Liver (tissue), 9 donors: ENCODE results near the gene MGAT5. TPM values are rescaled to one million over a fixed set of nuclear protein-coding genes. Genes with fewer than 3 reads are reported as not detected.

Experiments
- DNase-seq: peaks from one replicate; pipeline ENCODE4 v3.0.0-alpha.2; 2017; ENCODE audit warnings: low spot score
- H3K27ac ChIP-seq, 2 donors: one replicate each; pipeline ENCODE4 v1.7.0; 2013; ENCODE audit warnings: inconsistent platforms in 2 of 2, low read length in 2 of 2, control low read depth in 1 of 2, low read depth in 1 of 2, mild to moderate bottlenecking in 1 of 2
- H3K27me3 ChIP-seq, 4 donors: one replicate each; pipeline versions ENCODE4 v1.6.1 to v1.7.0; 2013; ENCODE audit warnings: low read length in 3 of 4, inconsistent platforms in 1 of 4, mild to moderate bottlenecking in 1 of 4, moderate library complexity in 1 of 4; ENCODE audit not compliant: control insufficient read depth in 4 of 4, insufficient read depth in 4 of 4
- H3K36me3 ChIP-seq, 4 donors: one replicate each; pipeline versions ENCODE4 v1.6.1 to v1.7.0; 2013; ENCODE audit warnings: low read length in 3 of 4, mild to moderate bottlenecking in 3 of 4, low read depth in 1 of 4, moderate library complexity in 1 of 4; ENCODE audit not compliant: control insufficient read depth in 4 of 4, insufficient read depth in 3 of 4
- H3K4me1 ChIP-seq, 4 donors: one replicate each; pipeline versions ENCODE4 v1.6.1 to v1.7.0; 2013; ENCODE audit warnings: low read length in 3 of 4, mild to moderate bottlenecking in 3 of 4, moderate library complexity in 1 of 4; ENCODE audit not compliant: control insufficient read depth in 4 of 4, insufficient read depth in 4 of 4
- H3K4me3 ChIP-seq, 3 donors: one replicate each; pipeline versions ENCODE4 v1.6.1 to v1.7.0; 2013; ENCODE audit warnings: low read length in 3 of 3, control low read depth in 1 of 3, low read depth in 1 of 3, mild to moderate bottlenecking in 1 of 3
- H3K9ac ChIP-seq, 2 donors: one replicate each; pipeline ENCODE4 v1.7.0; 2013; ENCODE audit warnings: low read length in 2 of 2, mild to moderate bottlenecking in 2 of 2, moderate library complexity in 2 of 2, control low read depth in 1 of 2, low read depth in 1 of 2
- H3K9me3 ChIP-seq, 4 donors: one replicate each; pipeline versions ENCODE4 v1.6.1 to v1.7.0; 2013; ENCODE audit warnings: low read length in 3 of 4; ENCODE audit not compliant: control insufficient read depth in 4 of 4
- ATF3 ChIP-seq: IDR thresholded peaks from 2 replicates; pipeline ENCODE4 v1.6.1; 2016; ENCODE audit warnings: antibody characterized with exemption
- CTCF ChIP-seq: fragments of 150-350 bp; IDR thresholded peaks from 2 replicates; pipeline ENCODE4 v1.5.1; 2017; ENCODE audit warnings: improper control_type of control experiment, low read depth, low read length; ENCODE audit not compliant: missing input control
- EGR1 ChIP-seq, 2 donors: IDR thresholded peaks; 2 replicates each; pipeline ENCODE4 v1.6.1; 2016 to 2018; ENCODE audit warnings: antibody characterized with exemption in 2 of 2, low read depth in 2 of 2
- FOXA1 ChIP-seq: IDR thresholded peaks from 2 replicates; pipeline ENCODE4 v1.6.1; 2016; ENCODE audit warnings: antibody characterized with exemption
- FOXA2 ChIP-seq: IDR thresholded peaks from 2 replicates; pipeline ENCODE4 v1.6.1; 2016; ENCODE audit warnings: antibody characterized with exemption
- GABPA ChIP-seq, 2 donors: IDR thresholded peaks in 1 of 2; conservative IDR thresholded peaks in 1 of 2; 2 replicates each; pipeline ENCODE4 v1.6.1; 2016; ENCODE audit warnings: antibody characterized with exemption in 2 of 2, mild to moderate bottlenecking in 1 of 2, moderate library complexity in 1 of 2
- HNF4A ChIP-seq, 2 donors: conservative IDR thresholded peaks; 2 replicates each; pipeline ENCODE4 v1.6.1; 2016; ENCODE audit warnings: antibody characterized with exemption in 2 of 2, mild to moderate bottlenecking in 2 of 2
- HNF4G ChIP-seq: IDR thresholded peaks from 2 replicates; pipeline ENCODE4 v1.6.1; 2016; ENCODE audit warnings: antibody characterized with exemption
- JUND ChIP-seq, 2 donors: IDR thresholded peaks; 2 replicates each; pipeline ENCODE4 v1.6.1; 2016; ENCODE audit warnings: antibody characterized with exemption in 2 of 2
- MAX ChIP-seq: IDR thresholded peaks from 2 replicates; pipeline ENCODE4 v1.6.1; 2016; ENCODE audit warnings: antibody characterized with exemption
- NR2F2 ChIP-seq: IDR thresholded peaks from 2 replicates; pipeline ENCODE4 v1.6.1; 2016; ENCODE audit warnings: antibody characterized with exemption
- RAD21 ChIP-seq, 2 donors: IDR thresholded peaks; 2 replicates each; pipeline ENCODE4 v1.6.1; 2016; ENCODE audit warnings: antibody characterized with exemption in 2 of 2, mild to moderate bottlenecking in 2 of 2
- REST ChIP-seq: IDR thresholded peaks from 2 replicates; pipeline ENCODE4 v1.6.1; 2016; ENCODE audit warnings: antibody characterized with exemption, mild to moderate bottlenecking
- SP1 ChIP-seq: IDR thresholded peaks from 2 replicates; pipeline ENCODE4 v1.6.1; 2018; ENCODE audit warnings: antibody characterized with exemption, mild to moderate bottlenecking
- TAF1 ChIP-seq: conservative IDR thresholded peaks from 2 replicates; pipeline ENCODE4 v1.6.1; 2016; ENCODE audit warnings: antibody characterized with exemption, mild to moderate bottlenecking
- YY1 ChIP-seq: IDR thresholded peaks from 2 replicates; pipeline ENCODE4 v1.6.1; 2016; ENCODE audit warnings: antibody characterized with exemption, mild to moderate bottlenecking
- ZBTB33 ChIP-seq: IDR thresholded peaks from 2 replicates; pipeline ENCODE4 v1.6.1; 2016; ENCODE audit warnings: antibody characterized with exemption
- WGBS: extraction: QIAGEN DNeasy Blood & Tissue Kit; methylation state at CpG from one replicate; pipeline ENCODE4 v1.1.7; 2013; 5-methylcytosine and 5-hydroxymethylcytosine counted together
- polyA plus RNA-seq, 2 donors: library from polyadenylated mRNA; stranded (reverse) in 1 of 2; unstranded in 1 of 2; fragments of 200-250 nt in 1 of 2; fragments of >200 nt in 1 of 2; fragmentation: Nextera tagmentation in 1 of 2; extraction: Ambion mirVana in 1 of 2; gene quantifications; one replicate each; pipeline versions ENCODE4 v1.2.1 to v1.2.3, GENCODE V29; 2013 to 2015
- total RNA-seq, 2 donors: library from RNA; depleted of rRNA; stranded (reverse); fragments of >200 nt; gene quantifications; one replicate each; pipeline ENCODE4 v1.2.3, GENCODE V29; 2014
- donor health status: healthy.
- donor health status: healthy.
- donor health status: healthy.
- donor health status: healthy.
- donor health status: healthy.

MGAT5 gene
- total and polyA plus RNA-seq, 4 donors, result 1.8 to 12.7 (median 5.6) TPM

GRCh38 chr2:134482766-134483340 lies 229.0 kb downstream of the MGAT5 start:
- 84% methylated on average over 15 of the region's 15 CpGs for WGBS
- TF ChIP-seq EGR1 (IDR thresholded peaks at IDR 0.05; ENCODE audit: low read depth in 2 of 2) (no peak), MAX (no peak), SP1 (no peak)
- no peaks in the 10 kb centered on the region for H3K4me1 ChIP-seq
- no peaks in the 10 kb centered on the region for H3K27me3 ChIP-seq
- no peaks in the 10 kb centered on the region for H3K36me3 ChIP-seq
- DNase-seq, result peak; percentile 28
- H3K9me3 ChIP-seq, result no peaks in the 10 kb centered on the region
- no peak overlapping the region for H3K4me3 ChIP-seq
- H3K9ac ChIP-seq, result no peak overlapping the region
- no peak overlapping the region for H3K27ac ChIP-seq

GRCh38 chr2:134489732-134490384 lies 236.0 kb downstream of the MGAT5 start:
- Histone ChIP-seq H3K4me3 (no peak overlapping the region), H3K4me1 (peaks cover 0 to 4% (median 0%) of the 10 kb centered on the region in 4 donors)
- no peak for DNase-seq

More at GRCh38 chr2:134489732-134490384, 236.0 kb downstream of the MGAT5 start:
- Histone ChIP-seq H3K27me3 (peaks cover 0 to 5% (median 1%) of the 10 kb centered on the region in 4 donors), H3K9me3 (no peaks in the 10 kb centered on the region), H3K27ac (no peak overlapping the region), H3K36me3 (no peaks in the 10 kb centered on the region), H3K9ac (no peak overlapping the region)
- 78% methylated on average over 11 of the region's 11 CpGs for whole genome bisulfite sequencing
- TF ChIP-seq FOXA2 (no peak), RAD21 (IDR thresholded peaks at IDR 0.05) (no peak), REST (no peak), GABPA (IDR thresholded peaks at IDR 0.05 in 1 of 2, conservative IDR thresholded peaks at IDR 0.05 in 1 of 2) (no peak), CTCF (no peak), TAF1 (no peak), HNF4G (no peak), JUND (IDR thresholded peaks at IDR 0.05) (no peak), ZBTB33 (no peak), SP1 (no peak), FOXA1 (no peak), YY1 (no peak), ATF3 (no peak), HNF4A (conservative IDR thresholded peaks at IDR 0.05) (no peak), EGR1 (IDR thresholded peaks at IDR 0.05; ENCODE audit: low read depth in 2 of 2) (no peak), NR2F2 (no peak), MAX (no peak)
